Endothelial cell of umbilical vein (primary cell): Measurements from ENCODE around the gene HUNK.

Source experiments
- CTCF ChIP-seq, 2 donors: IDR thresholded peaks; 1 replicate in 1 of 2; 2 replicates in 1 of 2; pipeline ENCODE4 v1.5.1; 2011; ENCODE audit warnings: low read length in 2 of 2, mild to moderate bottlenecking in 2 of 2, moderate library complexity in 2 of 2, control low read depth in 1 of 2, inconsistent platforms in 1 of 2, low read depth in 1 of 2; ENCODE audit not compliant: insufficient read depth in 1 of 2; ENCODE audit errors: extremely low read depth in 1 of 2
- EZH2 ChIP-seq: IDR thresholded peaks from 2 replicates; pipeline ENCODE4 v1.6.1; 2012; ENCODE audit warnings: borderline replicate concordance, low read depth, mild to moderate bottlenecking, moderate library complexity, low read length, inconsistent platforms; ENCODE audit not compliant: severe bottlenecking
- GATA2 ChIP-seq: IDR thresholded peaks from 2 replicates; pipeline ENCODE4 v1.7.0; 2011; ENCODE audit warnings: low read depth, mild to moderate bottlenecking, moderate library complexity, mixed read lengths, low read length; ENCODE audit not compliant: insufficient read length, insufficient read depth
- JUN ChIP-seq: IDR thresholded peaks from 2 replicates; pipeline ENCODE4 v1.6.1; 2011; ENCODE audit warnings: borderline replicate concordance, low read depth; ENCODE audit not compliant: insufficient read length, insufficient read depth
- MYC ChIP-seq: IDR thresholded peaks from one replicate; pipeline ENCODE4 v1.6.1; 2011; ENCODE audit warnings: mild to moderate bottlenecking, low read depth, low read length
- POLR2A ChIP-seq: IDR thresholded peaks from 2 replicates; pipeline ENCODE4 v1.6.1; 2012; ENCODE audit warnings: low read depth, mild to moderate bottlenecking, control low read depth, low read length
- POLR2AphosphoS5 ChIP-seq: IDR thresholded peaks from 2 replicates; pipeline ENCODE4 v1.6.1; 2012; ENCODE audit warnings: low read depth, mild to moderate bottlenecking, control low read depth, low read length, moderate library complexity; ENCODE audit not compliant: insufficient read depth

GRCh38 chr21:31875496-31876015 lies 2.7 kb downstream of the HUNK start:
- TF ChIP-seq CTCF (IDR thresholded peaks at IDR 0.05; ENCODE audit: extremely low read depth in 1 of 2, insufficient read depth in 1 of 2, low read depth in 1 of 2, low read length in 2 of 2): no peak
- TF ChIP-seq GATA2: no peak
- TF ChIP-seq POLR2A: no peak
- no peak for TF ChIP-seq POLR2AphosphoS5
- TF ChIP-seq MYC: no peak
- TF ChIP-seq JUN: no peak
- no peak for TF ChIP-seq EZH2
